Activated T-helper 2 cell treated with anti-CD3 and anti-CD28 coated beads, Interferon-gamma antibody, Interleukin-2, Interleukin-4, amounts not matched to agents 10 μg/mL and 5 μg/mL and 100 μg/mL, durations not matched to agents 14 hours and 24 hours and 36 hours (primary cell): ENCODE measurements around the gene CSAG3. TPM values are rescaled to one million over a fixed set of nuclear protein-coding genes. Genes with fewer than 3 reads are reported as not detected.
"Not testable (repeated sequence)": the region's sequence is repeated elsewhere in the genome, so short reads cannot be mapped to it uniquely, and the experiment has no call there.

Experiments
- DNase-seq: peaks from one replicate; pipeline ENCODE4 v3.0.0; 2021; ENCODE audit warnings: low spot score
- H3K27ac Mint-ChIP-seq: one replicate; pipeline ENCODE4 v1.8.0; 2021; ENCODE audit warnings: mixed read lengths
- H3K27me3 Mint-ChIP-seq: one replicate; pipeline ENCODE4 v1.8.0; 2021; ENCODE audit warnings: low read depth, mixed read lengths
- H3K36me3 Mint-ChIP-seq: one replicate; pipeline ENCODE4 v1.8.0; 2021; ENCODE audit warnings: low read depth, mixed read lengths
- H3K4me1 Mint-ChIP-seq: one replicate; pipeline ENCODE4 v1.8.0; 2021; ENCODE audit warnings: low read depth, mixed read lengths
- H3K4me3 Mint-ChIP-seq: one replicate; pipeline ENCODE4 v1.8.0; 2021; ENCODE audit warnings: low read depth, mild to moderate bottlenecking, moderate library complexity, mixed read lengths
- H3K9me3 Mint-ChIP-seq: one replicate; pipeline ENCODE4 v1.8.0; 2021; ENCODE audit warnings: mixed read lengths
- intact Hi-C: fragments of 100-400 bp; cut with micrococcal nuclease; formaldehyde crosslinking; loops from one replicate; pipeline ENCODE4 v1.15.1; 2023
- total RNA-seq: library from RNA; stranded (reverse); gene quantifications from 2 replicates; pipeline ENCODE4 v1.2.3, GENCODE V29; 2022

CSAG3 gene
- not detected in 2 replicates for total RNA-seq

GRCh38 chrX:152758918-152759317 is at the start of gene CSAG3:
Gene CSAG3 (plus strand): TSS chrX:152759218.
- H3K4me3 Mint-ChIP-seq, intact Hi-C loops, H3K9me3 Mint-ChIP-seq, H3K27me3 Mint-ChIP-seq, DNase-seq, H3K4me1 Mint-ChIP-seq, H3K36me3 Mint-ChIP-seq, H3K27ac Mint-ChIP-seq: not testable (repeated sequence)

GRCh38 chrX:152713195-152713594 is 45.8 kb upstream of the CSAG3 start:
- intact Hi-C loops, H3K4me1 Mint-ChIP-seq, H3K27me3 Mint-ChIP-seq, DNase-seq, H3K27ac Mint-ChIP-seq, H3K9me3 Mint-ChIP-seq, H3K36me3 Mint-ChIP-seq, H3K4me3 Mint-ChIP-seq: not testable (repeated sequence)

- H3K4me3 Mint-ChIP-seq, DNase-seq, H3K27me3 Mint-ChIP-seq, H3K9me3 Mint-ChIP-seq, H3K4me1 Mint-ChIP-seq, intact Hi-C loops, H3K27ac Mint-ChIP-seq, H3K36me3 Mint-ChIP-seq: not testable (repeated sequence)
Measured at GRCh38 chrX:152713815-152714787, 44.9 kb upstream of the CSAG3 start, which contains the start of gene MAGEA2B. Gene MAGEA2B (plus strand): TSS chrX:152714628. CDS start chrX:152717107, 2,479 bp downstream.

- Mint-ChIP-seq H3K9me3 (no peaks in the 10 kb centered on the region), H3K36me3 (no peaks in the 10 kb centered on the region), H3K27ac (no peak overlapping the region), H3K27me3 (no peaks in the 10 kb centered on the region), H3K4me3 (no peak overlapping the region), H3K4me1 (no peaks in the 10 kb centered on the region)
- intact Hi-C loops: no loop called here
- DNase-seq: no peak
Measured at GRCh38 chrX:152725409-152725808, 33.6 kb upstream of the CSAG3 start.

GRCh38 chrX:152733261-152733975 is 25.6 kb upstream of the CSAG3 start, which contains the start of the genes CSAG1 and MAGEA12:
Gene CSAG1 (minus strand): TSS chrX:152733721. CDS start chrX:152732460, 1,261 bp downstream.
Gene MAGEA12 (plus strand): TSS chrX:152733757. CDS start chrX:152736162, 2,405 bp downstream.
- no peak within 1 kb of the TSS for H3K27ac Mint-ChIP-seq
- DNase-seq: no peak
- H3K9me3 Mint-ChIP-seq: no peaks in the 10 kb centered on the region

GRCh38 chrX:152734143-152734858 is 24.7 kb upstream of the CSAG3 start:
- H3K4me1 Mint-ChIP-seq, H3K27ac Mint-ChIP-seq, H3K9me3 Mint-ChIP-seq, H3K4me3 Mint-ChIP-seq, intact Hi-C loops, H3K27me3 Mint-ChIP-seq, DNase-seq, H3K36me3 Mint-ChIP-seq: not testable (repeated sequence)

More at GRCh38 chrX:152733261-152733975, 25.6 kb upstream of the CSAG3 start, which contains the start of the genes CSAG1 and MAGEA12:
- no peaks in the 10 kb centered on the region for H3K27me3 Mint-ChIP-seq
- no peaks in the 10 kb centered on the region for H3K4me1 Mint-ChIP-seq
- intact Hi-C loops: no loop called here
- H3K36me3 Mint-ChIP-seq: no peaks in the 10 kb centered on the region
- H3K4me3 Mint-ChIP-seq: no peak within 1 kb of the TSS

GRCh38 chrX:152735101-152735500 is 23.9 kb upstream of the CSAG3 start:
- Mint-ChIP-seq H3K4me1 (no peaks in the 10 kb centered on the region), H3K9me3 (no peaks in the 10 kb centered on the region), H3K36me3 (no peaks in the 10 kb centered on the region), H3K27ac (no peak overlapping the region), H3K4me3 (no peak overlapping the region), H3K27me3 (no peaks in the 10 kb centered on the region)
- intact Hi-C loops: no loop called here
- DNase-seq: no peak

GRCh38 chrX:152735860-152736511 is 23.0 kb upstream of the CSAG3 start:
- intact Hi-C loops: no loop called here
- H3K27ac Mint-ChIP-seq: no peak overlapping the region
- H3K27me3 Mint-ChIP-seq: no peaks in the 10 kb centered on the region
- no peak for DNase-seq
- no peaks in the 10 kb centered on the region for H3K9me3 Mint-ChIP-seq
- no peaks in the 10 kb centered on the region for H3K4me1 Mint-ChIP-seq
- H3K4me3 Mint-ChIP-seq: no peak overlapping the region
- no peaks in the 10 kb centered on the region for H3K36me3 Mint-ChIP-seq

- intact Hi-C loops, H3K27me3 Mint-ChIP-seq, H3K9me3 Mint-ChIP-seq, H3K4me1 Mint-ChIP-seq, H3K27ac Mint-ChIP-seq, DNase-seq, H3K36me3 Mint-ChIP-seq, H3K4me3 Mint-ChIP-seq: not testable (repeated sequence)
Measured at GRCh38 chrX:152736528-152736927, 22.5 kb upstream of the CSAG3 start.

- no peaks in the 10 kb centered on the region for H3K4me1 Mint-ChIP-seq
- no peaks in the 10 kb centered on the region for H3K9me3 Mint-ChIP-seq
- no peaks in the 10 kb centered on the region for H3K27me3 Mint-ChIP-seq
- no peak for DNase-seq
- no peak overlapping the region for H3K4me3 Mint-ChIP-seq
- intact Hi-C loops: no loop called here
- H3K36me3 Mint-ChIP-seq: no peaks in the 10 kb centered on the region
- H3K27ac Mint-ChIP-seq: no peak overlapping the region
Measured at GRCh38 chrX:152738560-152738959, 20.5 kb upstream of the CSAG3 start.

- H3K27ac Mint-ChIP-seq, H3K4me1 Mint-ChIP-seq, intact Hi-C loops, H3K9me3 Mint-ChIP-seq, DNase-seq, H3K36me3 Mint-ChIP-seq, H3K4me3 Mint-ChIP-seq, H3K27me3 Mint-ChIP-seq: not testable (repeated sequence)
Measured at GRCh38 chrX:152753686-152754650, 5.0 kb upstream of the CSAG3 start, which contains the start of gene MAGEA2. Gene MAGEA2 (minus strand): TSS chrX:152753842. CDS start chrX:152751363, 2,479 bp downstream.
